ENCODE data around the gene YAE1. TPM values are rescaled to one million over a fixed set of nuclear protein-coding genes. Genes with fewer than 3 reads are reported as not detected.

The YAE1 gene
- total RNA-seq, 1 experiment from 2014 or later = 23.1 TPM

DNA sequence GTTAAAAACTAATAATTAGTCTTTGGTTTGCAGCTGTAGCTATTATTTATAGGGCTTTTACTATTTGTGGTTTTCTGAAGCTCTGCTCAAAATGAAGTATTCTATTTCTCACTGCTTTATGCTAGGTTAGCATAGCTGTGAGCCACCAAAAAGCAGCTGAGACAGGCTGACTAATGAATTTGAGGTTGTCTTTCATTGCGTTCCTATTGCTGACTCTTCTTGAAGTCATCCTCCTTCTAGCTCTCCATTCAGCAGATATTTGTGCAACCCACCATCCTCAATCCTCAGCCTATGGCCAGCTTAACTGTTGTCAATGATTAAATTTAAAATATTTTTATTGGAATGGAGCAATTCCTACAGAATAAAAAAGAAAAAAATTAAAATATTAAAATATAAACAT, 55.1 kb downstream of the YAE1 start:
- H3K4me3 ChIP-seq = no peak overlapping the region
- H3K9me2 ChIP-seq (ENCODE audit: insufficient read depth) = peaks cover 5% of the 10 kb centered on the region; the same call in 1 of the 2 replicates
- H3K4me1 ChIP-seq (replicated peaks; ENCODE audit: insufficient read depth) = peaks cover 30% of the 10 kb centered on the region
- H4K20me1 ChIP-seq (ENCODE audit: insufficient read depth) = peaks cover 16% of the 10 kb centered on the region
- no peaks in the 10 kb centered on the region for H3K9me3 ChIP-seq (ENCODE audit: insufficient read depth, low read depth)
- no peak overlapping the region for H2AFZ ChIP-seq
- H3K27me3 ChIP-seq (ENCODE audit: insufficient read depth, low read depth) = no peaks in the 10 kb centered on the region
- no TSS peak for BruUV-seq (replicated peaks)
- no peak overlapping the region for H3K4me2 ChIP-seq
- ChIA-PET CTCF (interaction anchor here (1.0 kb wide), 1 partner anchor 41 kb away, joined by 3 read pairs; no protein-coding TSS in a partner anchor), POLR2A (ENCODE audit: unreplicated experiment) (interaction anchor here (0.7 to 0.9 kb wide), 2 partner anchors 8 to 125 kb away, joined by 5 to 9 read pairs; no protein-coding TSS in a partner anchor)
- TF ChIP-seq, protein P1, sequence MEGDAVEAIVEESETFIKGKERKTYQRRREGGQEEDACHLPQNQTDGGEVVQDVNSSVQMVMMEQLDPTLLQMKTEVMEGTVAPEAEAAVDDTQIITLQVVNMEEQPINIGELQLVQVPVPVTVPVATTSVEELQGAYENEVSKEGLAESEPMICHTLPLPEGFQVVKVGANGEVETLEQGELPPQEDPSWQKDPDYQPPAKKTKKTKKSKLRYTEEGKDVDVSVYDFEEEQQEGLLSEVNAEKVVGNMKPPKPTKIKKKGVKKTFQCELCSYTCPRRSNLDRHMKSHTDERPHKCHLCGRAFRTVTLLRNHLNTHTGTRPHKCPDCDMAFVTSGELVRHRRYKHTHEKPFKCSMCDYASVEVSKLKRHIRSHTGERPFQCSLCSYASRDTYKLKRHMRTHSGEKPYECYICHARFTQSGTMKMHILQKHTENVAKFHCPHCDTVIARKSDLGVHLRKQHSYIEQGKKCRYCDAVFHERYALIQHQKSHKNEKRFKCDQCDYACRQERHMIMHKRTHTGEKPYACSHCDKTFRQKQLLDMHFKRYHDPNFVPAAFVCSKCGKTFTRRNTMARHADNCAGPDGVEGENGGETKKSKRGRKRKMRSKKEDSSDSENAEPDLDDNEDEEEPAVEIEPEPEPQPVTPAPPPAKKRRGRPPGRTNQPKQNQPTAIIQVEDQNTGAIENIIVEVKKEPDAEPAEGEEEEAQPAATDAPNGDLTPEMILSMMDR (conservative IDR thresholded peaks at IDR 0.05) = no peak
- TF ChIP-seq EZH2 (IDR thresholded peaks at IDR 0.05; ENCODE audit: low read depth) = no peak
- intact Hi-C loops (cut with micrococcal nuclease; ENCODE audit: unreplicated experiment) = no loop called here
- DNase-seq = no peak
- H3K79me2 ChIP-seq (ENCODE audit: low read depth) = peaks cover 40% of the 10 kb centered on the region
- H3F3A ChIP-seq (ENCODE audit: insufficient read depth, low read depth) = peaks cover 15% of the 10 kb centered on the region; the same call in 1 of the 2 replicates
- no peak overlapping the region for H3K27ac ChIP-seq
- H3K36me3 ChIP-seq (ENCODE audit: low read depth) = no peaks in the 10 kb centered on the region

DNA sequence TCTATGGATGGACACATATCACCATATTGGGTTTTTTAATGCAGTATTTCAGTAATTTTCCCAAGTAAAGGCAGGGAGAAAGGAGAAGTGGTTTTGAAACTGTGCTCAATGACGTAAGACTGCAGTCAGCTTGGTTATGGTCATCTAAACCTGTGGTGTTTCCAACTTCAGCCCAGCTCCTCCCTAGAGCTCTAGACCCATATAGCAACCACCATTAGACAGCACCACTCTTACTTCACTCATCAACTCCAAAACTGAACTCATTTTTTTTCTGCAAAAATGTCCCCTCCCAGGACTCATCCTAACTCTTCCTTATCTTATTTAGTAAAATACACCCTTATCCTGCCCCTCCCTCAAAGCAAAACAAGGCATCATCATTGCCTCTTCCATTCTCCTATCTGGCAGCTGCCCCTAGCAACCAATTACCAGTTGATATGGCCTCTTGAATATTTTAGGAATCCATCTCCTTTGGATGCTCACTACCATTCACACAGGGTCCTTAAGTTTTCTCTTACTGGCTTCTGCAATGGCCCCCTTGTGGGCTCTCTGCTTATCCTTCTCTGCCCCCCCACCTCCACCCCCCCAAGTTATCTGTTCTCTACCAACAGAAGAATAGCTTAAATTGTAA, 55.7 kb downstream of the YAE1 start:
- Histone ChIP-seq H3K27me3 (ENCODE audit: insufficient read depth, low read depth) (no peaks in the 10 kb centered on the region), H3K4me3 (peak overlapping the region; percentile 75), H3K4me2 (peak overlapping the region; percentile 78), H3K27ac (no peak overlapping the region), H2AFZ (peak overlapping the region; percentile 84; the same call in 1 of the 2 replicates), H3K9me2 (ENCODE audit: insufficient read depth) (peaks cover 5% of the 10 kb centered on the region; the same call in 1 of the 2 replicates), H4K20me1 (ENCODE audit: insufficient read depth) (peaks cover 22% of the 10 kb centered on the region), H3F3A (ENCODE audit: insufficient read depth, low read depth) (peaks cover 15% of the 10 kb centered on the region; the same call in 1 of the 2 replicates), H3K4me1 (replicated peaks; ENCODE audit: insufficient read depth) (peaks cover 30% of the 10 kb centered on the region), H3K9me3 (ENCODE audit: insufficient read depth, low read depth) (no peaks in the 10 kb centered on the region), H3K36me3 (ENCODE audit: low read depth) (no peaks in the 10 kb centered on the region), H3K79me2 (ENCODE audit: low read depth) (peaks cover 46% of the 10 kb centered on the region)
- no TSS peak for BruUV-seq (replicated peaks)
- intact Hi-C loops (cut with micrococcal nuclease; ENCODE audit: unreplicated experiment) = loop anchor here (2.0 kb wide), 1 partner anchor 33 kb away; no protein-coding TSS in a partner anchor
- no peak for TF ChIP-seq EZH2 (IDR thresholded peaks at IDR 0.05; ENCODE audit: low read depth)
- TF ChIP-seq, protein P1 (conservative IDR thresholded peaks at IDR 0.05) = no peak
- ChIA-PET POLR2A (ENCODE audit: unreplicated experiment) (interaction anchor here (0.7 to 0.9 kb wide), 2 partner anchors 9 to 124 kb away, joined by 5 to 9 read pairs; no protein-coding TSS in a partner anchor), CTCF (interaction anchor here (0.6 to 1.0 kb wide), 2 partner anchors 41 to 55 kb away, joined by 3 to 4 read pairs; no protein-coding TSS in a partner anchor)
- DNase-seq = no peak

Other genes with a start within 250 kb of the YAE1 start
- 34.3 and 36.8 TPM in 2 replicates for gene RALA, start 57.2 kb downstream of the YAE1 start, total RNA-seq (2021)

All from PC-9 (cell line).